GM12891 (cell line): ENCODE measurements around the gene PEAK1.

Source experiments
- DNase-seq: peaks from one replicate; pipeline ENCODE4 v3.0.0; 2011; ENCODE audit warnings: low spot score; ENCODE audit not compliant: insufficient read length
- FAIRE-seq: peaks from 2 replicates; lab custom pipeline; 2011; peaks lifted over from hg19 to GRCh38; lab: Jason Lieb, UNC
- PAX5 ChIP-seq: IDR thresholded peaks from 2 replicates; pipeline ENCODE4 v1.6.1; 2011; ENCODE audit warnings: low read length, moderate library complexity, mild to moderate bottlenecking; ENCODE audit not compliant: insufficient read depth, severe bottlenecking
- POLR2A ChIP-seq: IDR thresholded peaks from 2 replicates; pipeline ENCODE4 v1.6.1; 2011; ENCODE audit warnings: low read depth, low read length, control low read depth
- POLR2AphosphoS5 ChIP-seq: IDR thresholded peaks from 2 replicates; pipeline ENCODE4 v1.6.1; 2011; ENCODE audit warnings: low read depth, low read length, control low read depth
- POU2F2 ChIP-seq: IDR thresholded peaks from 2 replicates; pipeline ENCODE4 v1.6.1; 2011; ENCODE audit warnings: low read depth, mild to moderate bottlenecking, control low read depth, low read length, moderate library complexity
- SPI1 ChIP-seq: IDR thresholded peaks from 2 replicates; pipeline ENCODE4 v1.6.1; 2011; ENCODE audit warnings: low read depth, low read length, control low read depth
- TAF1 ChIP-seq: IDR thresholded peaks from 2 replicates; pipeline ENCODE4 v1.6.1; 2011; ENCODE audit warnings: low read depth, low read length, control low read depth

The PEAK1 gene

GRCh38 chr15:77370580-77370979 is 49.3 kb downstream of the PEAK1 start:
- no peak for FAIRE-seq

GRCh38 chr15:77369168-77369567 is 50.7 kb downstream of the PEAK1 start:
- FAIRE-seq: no peak
- TF ChIP-seq PAX5: no peak
- no peak for TF ChIP-seq TAF1
- TF ChIP-seq POLR2AphosphoS5: no peak
- no peak for TF ChIP-seq SPI1
- no peak for TF ChIP-seq POLR2A
- TF ChIP-seq POU2F2: no peak
- DNase-seq: no peak

More at GRCh38 chr15:77370580-77370979, 49.3 kb downstream of the PEAK1 start:
- TF ChIP-seq SPI1: no peak
- no peak for TF ChIP-seq POU2F2
- TF ChIP-seq PAX5: no peak
- no peak for TF ChIP-seq TAF1
- no peak for TF ChIP-seq POLR2AphosphoS5
- no peak for TF ChIP-seq POLR2A
- DNase-seq: no peak

- TF ChIP-seq TAF1 (no peak), PAX5 (no peak), POLR2A (no peak), POU2F2 (no peak), POLR2AphosphoS5 (no peak), SPI1 (no peak)
- DNase-seq: no peak
- no peak for FAIRE-seq
Observed at GRCh38 chr15:77367631-77368030, 52.3 kb downstream of the PEAK1 start.

DNA sequence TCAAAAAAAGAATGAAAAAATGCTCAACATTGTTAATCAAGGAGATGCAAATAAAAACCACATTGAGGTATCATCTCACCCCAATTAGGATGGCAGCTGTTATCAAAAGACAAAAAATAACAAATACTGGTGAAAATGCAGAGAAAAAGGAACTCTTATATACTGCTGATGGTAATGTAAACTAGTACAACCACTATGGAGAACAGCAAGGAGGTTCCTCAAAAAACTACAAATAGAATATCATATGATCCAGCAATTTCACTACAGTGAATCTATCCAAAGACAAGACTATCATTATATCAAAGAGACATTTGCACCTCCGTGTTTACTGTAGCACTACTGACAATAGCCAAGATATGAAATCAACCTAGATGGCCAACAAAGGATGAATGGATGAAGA is 58.4 kb downstream of the PEAK1 start:
- FAIRE-seq (no peak), DNase-seq (no peak)
- no peak for TF ChIP-seq SPI1
- no peak for TF ChIP-seq POLR2AphosphoS5
- no peak for TF ChIP-seq POLR2A
- TF ChIP-seq TAF1: no peak

DNA sequence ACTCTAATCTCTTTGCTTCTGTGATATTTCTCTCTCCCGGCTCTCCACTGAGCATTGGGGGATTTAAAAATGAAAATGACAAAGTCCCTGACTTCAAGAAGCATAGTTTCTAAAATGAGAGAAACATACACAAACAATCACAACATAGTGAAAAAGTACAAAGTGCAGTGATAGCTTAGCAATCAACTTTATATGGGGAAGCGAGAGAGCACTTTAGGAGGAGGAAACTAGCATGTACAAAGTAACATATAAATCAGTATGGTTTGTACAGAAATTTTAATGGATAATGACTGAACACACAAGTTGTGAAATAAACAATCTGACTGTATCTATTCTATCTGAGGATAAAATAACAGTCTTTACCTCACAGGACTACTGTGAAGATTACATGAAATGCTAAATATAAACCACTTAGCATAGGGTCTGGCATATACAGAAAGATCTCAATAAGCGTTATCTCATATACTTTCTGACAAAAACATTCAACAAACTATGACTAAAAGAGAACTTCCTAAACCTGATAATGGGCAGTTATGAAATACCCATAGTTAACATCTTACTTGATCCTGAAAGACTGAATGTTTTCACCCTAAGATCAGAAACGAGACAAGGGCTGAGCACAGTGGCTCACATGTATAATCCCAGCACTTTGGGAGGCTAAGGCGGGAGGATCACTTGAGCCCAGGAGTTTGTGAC is 61.2 kb downstream of the PEAK1 start:
- FAIRE-seq: no peak
- TF ChIP-seq SPI1: no peak
- no peak for TF ChIP-seq POU2F2
- no peak for TF ChIP-seq POLR2A
- TF ChIP-seq PAX5: no peak
- TF ChIP-seq POLR2AphosphoS5: no peak
- no peak for TF ChIP-seq TAF1
- DNase-seq: no peak

DNA sequence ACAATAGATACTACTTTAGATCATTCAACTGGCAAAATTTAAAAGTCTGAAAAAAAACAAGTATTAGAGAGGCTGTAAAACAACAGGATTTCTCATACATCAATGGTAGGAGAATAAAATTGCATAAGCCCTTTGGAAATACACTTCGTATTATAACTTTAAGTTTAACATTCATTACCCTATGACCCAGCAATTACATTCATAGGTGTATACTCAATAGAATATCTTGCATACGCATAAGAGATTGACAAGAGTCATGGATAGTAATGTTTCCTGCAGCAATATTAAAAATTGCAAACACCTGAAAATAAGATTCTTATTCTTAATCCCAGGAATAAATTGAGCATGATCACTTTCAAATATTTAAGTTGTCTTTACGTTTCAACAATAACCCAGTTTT is 63.6 kb downstream of the PEAK1 start:
- no peak for TF ChIP-seq POLR2A
- TF ChIP-seq SPI1: no peak
- TF ChIP-seq POLR2AphosphoS5: no peak
- DNase-seq (no peak), FAIRE-seq (no peak)

- FAIRE-seq (no peak), DNase-seq (no peak)
- TF ChIP-seq PAX5 (no peak), POU2F2 (no peak), SPI1 (no peak), TAF1 (no peak), POLR2AphosphoS5 (no peak), POLR2A (no peak)
Observed at GRCh38 chr15:77355321-77355720, 64.6 kb downstream of the PEAK1 start.

DNA sequence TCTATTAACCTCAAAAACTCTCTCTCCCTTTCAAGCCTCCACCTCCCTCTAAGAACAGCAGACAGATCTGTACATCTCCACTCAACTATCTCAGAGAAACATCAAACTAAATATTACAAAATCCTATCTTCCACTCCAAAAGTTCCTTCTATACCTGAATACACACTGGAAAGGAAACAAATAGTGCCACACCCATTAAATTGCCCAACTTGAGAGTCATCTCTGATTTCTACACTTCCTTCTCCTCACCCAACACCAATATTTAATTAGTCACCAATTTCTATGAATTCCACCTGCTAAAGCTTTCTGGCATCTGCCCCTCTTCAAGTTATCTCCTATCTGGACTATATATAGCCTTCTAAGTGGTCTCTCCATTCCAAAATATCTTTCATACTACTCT is 65.8 kb downstream of the PEAK1 start:
- DNase-seq (no peak), FAIRE-seq (no peak)
- no peak for TF ChIP-seq SPI1
- TF ChIP-seq TAF1: no peak
- TF ChIP-seq POLR2A: no peak
- no peak for TF ChIP-seq PAX5
- no peak for TF ChIP-seq POLR2AphosphoS5
- TF ChIP-seq POU2F2: no peak

- no peak for DNase-seq
- peak; percentile 5 for FAIRE-seq
Observed at GRCh38 chr15:77352887-77353286, 67.0 kb downstream of the PEAK1 start.

More at GRCh38 chr15:77352887-77353286, 67.0 kb downstream of the PEAK1 start:
- TF ChIP-seq PAX5: no peak
- TF ChIP-seq POLR2AphosphoS5: no peak
- no peak for TF ChIP-seq SPI1
- TF ChIP-seq POLR2A: no peak
- no peak for TF ChIP-seq POU2F2
- no peak for TF ChIP-seq TAF1
